ENCODE measurements around the gene TRIM26.

Gene TRIM26

DNA sequence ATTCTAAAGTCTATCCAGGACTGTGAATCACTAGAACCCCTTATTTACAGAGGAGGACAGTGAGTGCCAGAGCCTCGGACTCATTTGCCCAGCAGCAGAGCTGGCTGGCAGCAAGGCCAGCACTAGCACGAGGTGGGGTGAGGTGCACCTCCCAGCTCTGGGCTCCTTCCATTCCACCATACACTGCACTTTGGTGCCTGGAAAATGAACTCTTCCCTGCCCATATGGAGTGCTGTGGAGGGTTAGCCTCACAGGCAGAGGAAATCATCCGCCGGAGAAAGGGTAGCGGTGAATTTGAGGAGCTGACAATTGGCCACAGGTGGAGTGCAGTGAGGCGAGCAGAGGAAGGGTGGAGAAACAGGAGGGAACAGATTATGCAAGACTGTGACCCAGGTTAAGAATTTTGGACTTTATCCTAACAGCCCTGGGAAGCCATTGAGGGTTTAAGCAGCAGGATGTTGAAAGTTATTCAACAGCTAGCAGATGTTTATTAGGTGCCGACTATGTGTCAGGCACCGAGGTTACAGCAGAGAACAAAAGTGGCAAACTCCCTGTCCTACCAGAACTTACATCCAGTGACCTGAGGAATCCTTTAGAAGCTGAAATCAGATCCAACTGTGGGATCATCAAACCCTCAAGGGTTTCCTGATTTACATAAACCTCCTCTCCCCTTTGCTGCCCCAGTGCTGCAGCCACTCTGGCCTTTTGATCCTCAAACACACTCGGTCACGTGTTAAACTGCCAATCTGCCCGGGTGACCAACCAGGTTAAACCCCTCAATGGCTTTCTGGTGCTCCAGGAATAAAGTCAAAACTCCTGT is 6.2 kb downstream of the TRIM26 start:
- DNase-seq (ENCODE audit: extremely low read depth, insufficient read length) = no peak
- Histone ChIP-seq H3K36me3 (ENCODE audit: control insufficient read depth, insufficient read depth, low read length) (peaks cover 4% of the 10 kb centered on the region), H3K4me3 (replicated peaks; ENCODE audit: low read depth, low read length) (no peak overlapping the region), H3K27me3 (replicated peaks; ENCODE audit: control insufficient read depth, insufficient read depth, low read length) (no peaks in the 10 kb centered on the region)
- TF ChIP-seq, protein P1, sequence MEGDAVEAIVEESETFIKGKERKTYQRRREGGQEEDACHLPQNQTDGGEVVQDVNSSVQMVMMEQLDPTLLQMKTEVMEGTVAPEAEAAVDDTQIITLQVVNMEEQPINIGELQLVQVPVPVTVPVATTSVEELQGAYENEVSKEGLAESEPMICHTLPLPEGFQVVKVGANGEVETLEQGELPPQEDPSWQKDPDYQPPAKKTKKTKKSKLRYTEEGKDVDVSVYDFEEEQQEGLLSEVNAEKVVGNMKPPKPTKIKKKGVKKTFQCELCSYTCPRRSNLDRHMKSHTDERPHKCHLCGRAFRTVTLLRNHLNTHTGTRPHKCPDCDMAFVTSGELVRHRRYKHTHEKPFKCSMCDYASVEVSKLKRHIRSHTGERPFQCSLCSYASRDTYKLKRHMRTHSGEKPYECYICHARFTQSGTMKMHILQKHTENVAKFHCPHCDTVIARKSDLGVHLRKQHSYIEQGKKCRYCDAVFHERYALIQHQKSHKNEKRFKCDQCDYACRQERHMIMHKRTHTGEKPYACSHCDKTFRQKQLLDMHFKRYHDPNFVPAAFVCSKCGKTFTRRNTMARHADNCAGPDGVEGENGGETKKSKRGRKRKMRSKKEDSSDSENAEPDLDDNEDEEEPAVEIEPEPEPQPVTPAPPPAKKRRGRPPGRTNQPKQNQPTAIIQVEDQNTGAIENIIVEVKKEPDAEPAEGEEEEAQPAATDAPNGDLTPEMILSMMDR (IDR thresholded peaks at IDR 0.05; ENCODE audit: insufficient read depth, low read length, poor library complexity, severe bottlenecking) = no peak

DNA sequence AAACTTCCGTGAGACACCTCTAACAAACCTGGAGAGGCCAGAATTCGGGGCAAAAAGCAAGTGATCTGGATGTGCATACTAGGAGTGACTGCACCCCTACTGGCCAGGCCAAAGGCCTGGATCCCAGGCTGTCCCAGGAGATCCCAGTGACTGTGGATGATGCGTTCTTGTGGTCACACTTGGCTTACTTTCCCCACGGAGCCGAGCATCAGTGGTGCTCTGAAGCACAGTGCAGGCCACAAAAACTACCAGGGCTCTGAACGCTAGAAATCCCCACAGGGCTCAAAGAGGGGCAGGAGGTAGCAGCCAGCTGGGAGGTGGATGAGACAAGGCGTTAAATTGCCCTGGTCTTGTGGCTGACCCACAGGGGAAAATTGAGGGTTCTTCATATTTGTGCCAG is 7.1 kb downstream of the TRIM26 start:
- no peak for DNase-seq (ENCODE audit: extremely low read depth, insufficient read length)
- no peaks in the 10 kb centered on the region for H3K27me3 ChIP-seq (replicated peaks; ENCODE audit: control insufficient read depth, insufficient read depth, low read length)
- no peak overlapping the region for H3K4me3 ChIP-seq (replicated peaks; ENCODE audit: low read depth, low read length)
- TF ChIP-seq, protein P1 (IDR thresholded peaks at IDR 0.05; ENCODE audit: insufficient read depth, low read length, poor library complexity, severe bottlenecking) = no peak
- peaks cover 4% of the 10 kb centered on the region for H3K36me3 ChIP-seq (ENCODE audit: control insufficient read depth, insufficient read depth, low read length)

DNA sequence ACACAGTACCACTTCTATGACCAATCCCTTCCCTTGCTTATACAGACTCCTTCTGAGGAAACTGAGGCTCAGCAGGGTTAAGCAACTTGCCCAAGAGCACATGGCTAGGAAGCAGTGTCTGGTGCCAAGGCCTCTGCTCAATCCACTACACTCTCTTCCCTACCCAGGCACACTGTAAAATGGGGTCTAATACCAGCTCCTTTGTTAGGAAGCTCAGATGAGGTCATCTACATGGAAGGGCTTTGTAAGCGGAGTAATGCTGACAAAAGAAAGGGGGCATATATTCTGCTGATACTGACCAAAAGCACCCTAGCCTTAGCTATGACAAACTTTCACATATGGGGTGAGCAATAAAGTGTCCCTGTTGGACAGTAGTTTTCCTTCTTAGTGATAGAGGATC is 9.1 kb downstream of the TRIM26 start:
- Histone ChIP-seq H3K4me3 (replicated peaks; ENCODE audit: low read depth, low read length) (no peak overlapping the region), H3K36me3 (ENCODE audit: control insufficient read depth, insufficient read depth, low read length) (peaks cover 9% of the 10 kb centered on the region), H3K27me3 (replicated peaks; ENCODE audit: control insufficient read depth, insufficient read depth, low read length) (no peaks in the 10 kb centered on the region)
- TF ChIP-seq, protein P1 (IDR thresholded peaks at IDR 0.05; ENCODE audit: insufficient read depth, low read length, poor library complexity, severe bottlenecking) = no peak
- DNase-seq (ENCODE audit: extremely low read depth, insufficient read length) = no peak

DNA sequence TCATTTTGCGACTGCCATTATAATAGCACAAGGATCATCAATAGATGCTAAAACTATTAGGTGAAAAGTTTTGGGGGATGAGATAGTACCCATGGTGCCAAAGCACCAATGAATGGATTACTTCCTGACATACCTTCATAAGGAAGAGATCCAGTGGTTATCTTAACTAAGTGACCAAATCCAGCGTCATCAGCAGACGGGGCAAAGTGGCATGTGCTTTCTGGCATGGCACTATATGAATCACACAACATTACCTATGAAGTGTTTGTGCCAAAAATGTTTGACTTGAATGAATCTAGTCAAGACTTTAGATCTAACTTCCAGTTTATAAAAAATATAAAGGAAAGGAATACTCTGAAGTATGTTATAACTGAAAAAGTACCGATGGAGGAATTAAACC is 10.8 kb downstream of the TRIM26 start:
- DNase-seq (ENCODE audit: extremely low read depth, insufficient read length) = no peak
- Histone ChIP-seq H3K4me3 (replicated peaks; ENCODE audit: low read depth, low read length) (no peak overlapping the region), H3K36me3 (ENCODE audit: control insufficient read depth, insufficient read depth, low read length) (peaks cover 22% of the 10 kb centered on the region), H3K27me3 (replicated peaks; ENCODE audit: control insufficient read depth, insufficient read depth, low read length) (no peaks in the 10 kb centered on the region)
- TF ChIP-seq, protein P1 (IDR thresholded peaks at IDR 0.05; ENCODE audit: insufficient read depth, low read length, poor library complexity, severe bottlenecking) = no peak

DNA sequence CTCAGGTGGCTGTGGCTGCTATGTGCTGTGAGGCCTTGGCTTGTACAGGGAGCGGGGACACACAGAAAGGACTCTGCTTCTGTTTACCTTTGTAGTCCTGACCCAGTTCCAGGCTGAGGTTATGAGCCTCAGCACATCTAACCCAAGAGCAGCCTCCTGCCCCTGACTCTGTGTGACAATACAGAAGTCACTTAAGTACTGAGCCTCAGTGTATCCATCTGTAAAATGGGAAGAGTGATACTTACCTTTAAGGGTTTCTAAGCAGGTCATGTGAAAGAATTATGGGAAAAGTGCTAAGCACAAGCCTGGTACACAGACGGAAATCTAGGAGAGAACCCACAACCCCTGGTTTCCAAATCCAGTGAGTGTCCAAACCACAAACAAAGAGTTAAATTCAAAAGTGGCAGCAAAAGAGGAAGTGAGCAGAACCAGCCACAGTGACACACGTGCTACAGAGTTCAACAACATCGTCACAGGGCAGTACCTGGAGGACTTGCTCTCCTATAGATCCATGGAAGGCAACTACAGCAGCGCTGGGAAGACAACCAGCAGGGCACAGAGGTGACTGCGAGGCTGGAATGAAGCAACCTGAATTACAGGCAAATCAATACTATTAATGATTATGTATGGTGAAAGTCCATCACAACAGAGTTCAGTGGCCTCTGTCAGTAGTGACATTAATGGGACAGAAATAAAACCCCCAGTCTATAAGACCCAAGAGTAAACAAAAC is 12.5 kb downstream of the TRIM26 start:
- DNase-seq (ENCODE audit: extremely low read depth, insufficient read length) = no peak
- peaks cover 34% of the 10 kb centered on the region for H3K36me3 ChIP-seq (ENCODE audit: control insufficient read depth, insufficient read depth, low read length)
- TF ChIP-seq, protein P1 (IDR thresholded peaks at IDR 0.05; ENCODE audit: insufficient read depth, low read length, poor library complexity, severe bottlenecking) = no peak
- no peaks in the 10 kb centered on the region for H3K27me3 ChIP-seq (replicated peaks; ENCODE audit: control insufficient read depth, insufficient read depth, low read length)
- no peak overlapping the region for H3K4me3 ChIP-seq (replicated peaks; ENCODE audit: low read depth, low read length)
